K562 (cell line): ENCODE results near the gene BSPRY. TPM values are rescaled to one million over a fixed set of nuclear protein-coding genes. Genes with fewer than 3 reads are reported as not detected.

Experiments used
- ATAC-seq: fragments of 200-7000 bp; cut with Tn5 transposase; 3 replicates; pipeline ENCODE4 v1.9.1; 2020; ENCODE audit warnings: moderate library complexity
- BruUV-seq: library from RNA; stranded (reverse); fragments of 400-500 nt; replicated peaks from 2 replicates; lab custom pipeline; 2021; lab: Mats Ljungman, UMichigan
- CTCF ChIA-PET: fragments of 300-600 bp; formaldehyde crosslinking; extraction: SDS; loops from one replicate; lab custom pipeline; 2021; ENCODE audit warnings: low intra/inter-chr PET ratio; lab: Yijun Ruan, JAX
- POLR2A ChIA-PET: fragments of 300-600, 350-650 bp; sonication (Branson Sonifier 250); formaldehyde crosslinking; extraction: SDS; loops from one replicate; lab custom pipeline; 2021; ENCODE audit warnings: antibody characterized with exemption, inconsistent platforms; lab: Yijun Ruan, JAX
- DNase-seq, 4 experiments: peaks; one replicate each; pipeline versions ENCODE4 v3.0.0 to v3.0.0-alpha.2; 2011 to 2018; ENCODE audit warnings: low spot score in 3 of 4, mixed read lengths in 3 of 4; ENCODE audit errors: extremely low read depth in 1 of 4
- FAIRE-seq: peaks from 2 replicates; lab custom pipeline; 2011; peaks lifted over from hg19 to GRCh38; lab: Jason Lieb, UNC
- H2AFZ ChIP-seq: 2 replicates; pipeline ENCODE4 v1.6.0; 2011; ENCODE audit warnings: low read depth, low read length, control low read depth, inconsistent platforms
- H3K27ac ChIP-seq: fragments of 200-600 bp; 3 replicates; pipeline ENCODE4 v1.8.0; 2011; ENCODE audit warnings: low read depth, mild to moderate bottlenecking, control low read depth, inconsistent platforms, low read length, moderate library complexity, mixed read lengths; ENCODE audit errors: extremely low read depth
- H3K27me3 ChIP-seq, 2 experiments: fragments of 300-600 bp in 1 of 2; 2 replicates in 1 of 2; 3 replicates in 1 of 2; pipeline versions ENCODE4 v1.6.0 to v1.8.0; 2011; ENCODE audit warnings: inconsistent platforms in 2 of 2, low read length in 2 of 2, mild to moderate bottlenecking in 1 of 2, mixed read lengths in 1 of 2, moderate library complexity in 1 of 2; ENCODE audit not compliant: control insufficient read depth in 2 of 2, insufficient read depth in 2 of 2
- H3K36me3 ChIP-seq: fragments of 300-600 bp; 3 replicates; pipeline ENCODE4 v1.8.0; 2011; ENCODE audit warnings: mild to moderate bottlenecking, low read length, inconsistent platforms; ENCODE audit not compliant: control insufficient read depth, insufficient read depth
- H3K4me1 ChIP-seq, 2 experiments: fragments of 200-600 bp in 1 of 2; replicated peaks in 1 of 2; 2 replicates in 1 of 2; 3 replicates in 1 of 2; pipeline versions ENCODE4 v1.5.1 to v1.8.0; 2011; ENCODE audit warnings: inconsistent platforms in 2 of 2, low read length in 2 of 2, mild to moderate bottlenecking in 1 of 2, mixed read lengths in 1 of 2, moderate library complexity in 1 of 2; ENCODE audit not compliant: control insufficient read depth in 2 of 2, insufficient read depth in 2 of 2
- H3K4me2 ChIP-seq: 2 replicates; pipeline ENCODE4 v1.6.1; 2011; ENCODE audit warnings: low read length, control low read depth, inconsistent platforms, mixed read lengths; ENCODE audit not compliant: insufficient read depth
- H3K4me3 ChIP-seq: fragments of 200-600 bp; sonication (generic), shearing (Covaris generic); 2 replicates; pipeline ENCODE4 v1.5.1; 2016; ENCODE audit warnings: control low read depth, inconsistent platforms
- H3K79me2 ChIP-seq: fragments of 200-600 bp; 3 replicates; pipeline ENCODE4 v1.8.0; 2011; ENCODE audit warnings: low read length, inconsistent platforms; ENCODE audit not compliant: control insufficient read depth, insufficient read depth
- H3K9ac ChIP-seq, 2 experiments: 2 replicates each; pipeline versions ENCODE4 v1.6.0 to v1.6.1; 2011; ENCODE audit warnings: low read depth in 2 of 2, low read length in 2 of 2, control low read depth in 1 of 2, inconsistent platforms in 1 of 2, mild to moderate bottlenecking in 1 of 2, mixed read lengths in 1 of 2; ENCODE audit not compliant: insufficient read depth in 1 of 2
- H3K9me1 ChIP-seq: one replicate; pipeline ENCODE4 v1.6.0; 2011; ENCODE audit warnings: inconsistent platforms, mild to moderate bottlenecking, low read length, moderate library complexity; ENCODE audit not compliant: control insufficient read depth, insufficient read depth
- H3K9me3 ChIP-seq: replicated peaks from 2 replicates; pipeline ENCODE4 v1.5.1; 2011; ENCODE audit warnings: low read depth, low read length, inconsistent platforms; ENCODE audit not compliant: control insufficient read depth, insufficient read depth
- H4K20me1 ChIP-seq: replicated peaks from 2 replicates; pipeline ENCODE4 v1.6.1; 2011; ENCODE audit warnings: low read length, inconsistent platforms, mixed read lengths; ENCODE audit not compliant: control insufficient read depth, insufficient read depth
- BCOR ChIP-seq: fragments of 450-650 bp; IDR thresholded peaks from 2 replicates; pipeline ENCODE4 v1.6.1; 2016
- E2F4 ChIP-seq: sonication (generic); formaldehyde crosslinking; IDR thresholded peaks from 2 replicates; pipeline ENCODE4 v1.8.0; 2022; ENCODE audit warnings: mild to moderate bottlenecking, low read depth, missing genetic modification reagents
- HIVEP1 ChIP-seq: fragments of 250-450 bp; sonication (Bioruptor Pico); IDR thresholded peaks from 2 replicates; pipeline ENCODE4 v1.4.0; 2020; ENCODE audit warnings: mild to moderate bottlenecking
- KDM1A ChIP-seq, 2 experiments: fragments of 450-650 bp; IDR thresholded peaks; 2 replicates each; pipeline ENCODE4 v1.6.1; 2016; ENCODE audit warnings: mild to moderate bottlenecking in 2 of 2
- NCOA4 ChIP-seq: fragments of 450-650 bp; IDR thresholded peaks from 2 replicates; pipeline ENCODE4 v1.6.1; 2018; ENCODE audit warnings: mild to moderate bottlenecking; ENCODE audit not compliant: partially characterized antibody
- NR2F6 ChIP-seq: fragments of 450-650 bp; formaldehyde crosslinking; IDR thresholded peaks from 2 replicates; pipeline ENCODE4 v1.4.0; 2020; ENCODE audit warnings: mild to moderate bottlenecking
- RBM25 ChIP-seq: fragments of 200-400 bp; formaldehyde crosslinking; IDR thresholded peaks from 2 replicates; pipeline ENCODE4 v1.6.1; 2018; ENCODE audit warnings: low read length, low read depth, moderate library complexity; ENCODE audit not compliant: severe bottlenecking
- ZNF217 ChIP-seq: sonication (generic); formaldehyde crosslinking; IDR thresholded peaks from 2 replicates; pipeline ENCODE4 v1.8.0; 2022; ENCODE audit warnings: mild to moderate bottlenecking, missing genetic modification reagents
- ZNF668 ChIP-seq: fragments of 250-450 bp; sonication (Bioruptor Pico); IDR thresholded peaks from 2 replicates; pipeline ENCODE4 v1.8.0; 2022; ENCODE audit warnings: mild to moderate bottlenecking, inconsistent platforms
- ZNF695 ChIP-seq: fragments of 450-650 bp; formaldehyde crosslinking; IDR thresholded peaks from 2 replicates; pipeline ENCODE4 v1.4.0; 2020; ENCODE audit warnings: mild to moderate bottlenecking, moderate library complexity
- ZNF766 ChIP-seq: fragments of 200-800 bp; sonication (Bioruptor generic); conservative IDR thresholded peaks from 2 replicates; pipeline ENCODE4 v1.6.1; 2016; ENCODE audit warnings: missing genetic modification characterization, missing compliant biosample characterization
- ZNF780A ChIP-seq: fragments of 250-450 bp; sonication (Bioruptor Pico); IDR thresholded peaks from 2 replicates; pipeline ENCODE4 v1.5.0; 2021; ENCODE audit warnings: mild to moderate bottlenecking
- WGBS: fragments of 100-300 bp; shearing (Covaris generic); methylation state at CpG from one replicate; pipeline ENCODE4 v1.1.6; 2016; ENCODE audit warnings: low coverage, mixed read lengths; ENCODE audit not compliant: insufficient coverage; ENCODE audit errors: missing lambda C conversion rate; 5-methylcytosine and 5-hydroxymethylcytosine counted together
- in situ Hi-C: fragments of 300-500 bp; cut with MboI; formaldehyde crosslinking; loops from 4 replicates; pipeline ENCODE4 v1.15.0; 2018; ENCODE audit warnings: inconsistent platforms, mixed read lengths
- intact Hi-C: fragments of 100-400 bp; cut with micrococcal nuclease; formaldehyde crosslinking; loops from 2 replicates; pipeline ENCODE4 v1.14.2; 2022
- polyA plus RNA-seq, 8 experiments: library from polyadenylated mRNA; depleted of rRNA in 4 of 8; stranded (reverse) in 5 of 8; unstranded in 3 of 8; fragments of >200 nt; fragmentation: Nextera tagmentation in 2 of 8; fragmentation: Illumina TruSeq in 1 of 8; extraction: Ambion mirVana in 2 of 8; extraction: Trizol in 1 of 8; gene quantifications; 2 replicates each; pipeline versions ENCODE4 v1.2.1 to v1.2.3, GENCODE V29; 2011 to 2014; ENCODE audit warnings: inconsistent platforms in 1 of 8, missing spikeins in 1 of 8
- total RNA-seq, 7 experiments: library from RNA; depleted of rRNA in 6 of 7; stranded (reverse); fragments of >200 nt in 6 of 7; fragmentation: Illumina TruSeq in 2 of 7; extraction: Trizol in 2 of 7; gene quantifications; 2 replicates each; pipeline versions ENCODE4 v1.2.1 to v1.2.3, GENCODE V29; 2011 to 2021; ENCODE audit warnings: low replicate concordance in 1 of 7
- TF ChIP-seq, protein P1 (sequence below): sonication (generic); formaldehyde crosslinking; IDR thresholded peaks from 2 replicates; pipeline ENCODE4 v1.9.0; 2022; ENCODE audit warnings: mild to moderate bottlenecking, missing genetic modification reagents

Gene BSPRY
- total and polyA plus RNA-seq, 9 of the 15 experiments (the other 6 are each of a cell fraction or from before 2014, with no cell fraction given), result 0.07 to 0.67 (median 0.18) TPM

GRCh38 chr9:113337714-113338113 is 11.6 kb upstream of the BSPRY start:
- no peaks in the 10 kb centered on the region for H3K9me1 ChIP-seq
- no TSS peak for BruUV-seq
- H3K9me3 ChIP-seq, result no peaks in the 10 kb centered on the region
- TF ChIP-seq BCOR (peak; percentile 45; the same call in 1 of the 2 replicates), RBM25 (peak; percentile 86), ZNF668 (CRISPR knock-in tag) (no peak), KDM1A (IDR thresholded peaks at IDR 0.05) (peak in 1 of 2 experiments; percentile 20; a peak in 1 of 4 replicates)
- no peak for FAIRE-seq
- H4K20me1 ChIP-seq, result no peaks in the 10 kb centered on the region
- ChIA-PET POLR2A (interaction anchor here (0.9 kb wide), 1 partner anchor 20 kb away, joined by 3 read pairs; no protein-coding TSS in a partner anchor), CTCF (no interaction called here)
- no peaks in the 10 kb centered on the region for H3K79me2 ChIP-seq
- intact Hi-C loops, result loop anchor here (5.0 kb wide), 1 partner anchor 325 kb away; the partner anchor contains the start of gene ZNF883
- H3K36me3 ChIP-seq, result no peaks in the 10 kb centered on the region
- H3K4me2 ChIP-seq, result no peak overlapping the region
- ATAC-seq, result no peak
- WGBS, result 100% methylated on average over 2 of the region's 2 CpGs
- no peaks in the 10 kb centered on the region for H3K27me3 ChIP-seq
- no peak overlapping the region for H2AFZ ChIP-seq
- no peak overlapping the region for H3K27ac ChIP-seq
- no peak overlapping the region for H3K9ac ChIP-seq
- in situ Hi-C loops, result no loop called here
- no peak overlapping the region for H3K4me3 ChIP-seq
- no peak for DNase-seq
- peaks cover 8% of the 10 kb centered on the region in 2 experiments; a peak in 4 of 5 replicates for H3K4me1 ChIP-seq

GRCh38 chr9:113340011-113340699 is 9.2 kb upstream of the BSPRY start, which contains the start of gene WDR31:
Gene WDR31 (minus strand): TSS chr9:113340275. CDS start chr9:113332022, 8,253 bp downstream.
- H3K4me2 ChIP-seq, result peak within 1 kb of the TSS; percentile 90
- in situ Hi-C loops, result no loop called here
- ATAC-seq (peak; percentile 94), DNase-seq (peak; percentile 92 to 93 (median 93)), FAIRE-seq (peak; percentile 73)
- POLR2A ChIA-PET, result interaction anchor here (0.6 to 2.0 kb wide), 13 partner anchors 9 to 260 kb away, joined by 3 to 12 read pairs (median 4); partner anchors contain the start of gene BSPRY
- intact Hi-C loops, result no loop called here
- no peaks in the 10 kb centered on the region for H3K27me3 ChIP-seq
- H3K9ac ChIP-seq, result peak within 1 kb of the TSS; percentile 70 to 90
- H3K27ac ChIP-seq, result peak within 1 kb of the TSS; percentile 58
- no peaks in the 10 kb centered on the region for H3K9me3 ChIP-seq
- peak within 1 kb of the TSS; percentile 94 for H2AFZ ChIP-seq
- H3K4me1 ChIP-seq, result peaks cover 13 to 16% of the 10 kb centered on the region in 2 experiments; a peak in 4 of 5 replicates
- H4K20me1 ChIP-seq, result no peaks in the 10 kb centered on the region
- CTCF ChIA-PET, result no interaction called here
- H3K9me1 ChIP-seq, result no peaks in the 10 kb centered on the region
- H3K4me3 ChIP-seq, result peak within 1 kb of the TSS; percentile 83
- BruUV-seq, result no TSS peak
- no peaks in the 10 kb centered on the region for H3K36me3 ChIP-seq
- 1% methylated on average over 41 of the region's 46 CpGs for WGBS
- H3K79me2 ChIP-seq, result no peaks in the 10 kb centered on the region
- TF ChIP-seq ZNF217 (no peak), ZNF766 (CRISPR knock-in tag) (no peak; the same call in 1 of the 2 replicates), NCOA4 (no peak), NR2F6 (CRISPR knock-in tag) (no peak), HIVEP1 (no peak), ZNF780A (CRISPR knock-in tag) (no peak), E2F4 (0 out of 2 replicates have a peak, but pooled peaks have one; percentile 41), ZNF695 (no peak)
- TF ChIP-seq, protein P1, sequence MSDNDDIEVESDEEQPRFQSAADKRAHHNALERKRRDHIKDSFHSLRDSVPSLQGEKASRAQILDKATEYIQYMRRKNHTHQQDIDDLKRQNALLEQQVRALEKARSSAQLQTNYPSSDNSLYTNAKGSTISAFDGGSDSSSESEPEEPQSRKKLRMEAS (CRISPR knock-in tag), result no peak
